SK-N-MC (cell line): ENCODE results near the gene CD38.

Experiments used
- EZH2 ChIP-seq: fragments of 200-600 bp; sonication (generic); IDR thresholded peaks from one replicate; pipeline ENCODE4 v1.6.1; 2017; ENCODE audit warnings: antibody characterized with exemption
- FOXP2 ChIP-seq: optimal IDR thresholded peaks from 2 replicates; pipeline ENCODE3; 2011; ENCODE audit warnings: mild to moderate bottlenecking, moderate library complexity; ENCODE audit not compliant: insufficient read depth; ENCODE audit errors: extremely low read length, control extremely low read depth
- POLR2AphosphoS5 ChIP-seq: IDR thresholded peaks from 2 replicates; pipeline ENCODE4 v1.6.1; 2012; ENCODE audit warnings: mild to moderate bottlenecking, low read depth, low read length, borderline replicate concordance

- TF ChIP-seq POLR2AphosphoS5 (no peak), EZH2 (no peak), FOXP2 (no peak)
These were observed 16.3 kb downstream of the CD38 start for GRCh38 chr4:15794426-15794825.
